GM23338 (cell line): ENCODE data around the gene METTL13. TPM values are rescaled to one million over a fixed set of nuclear protein-coding genes. Genes with fewer than 3 reads are reported as not detected.

Experiments used
- ATAC-seq: fragments of 200-7000 bp; cut with Tn5 transposase; 3 replicates; pipeline ENCODE4 v1.9.1; 2020
- DNase-seq: peaks from one replicate; pipeline ENCODE4 v3.0.0-alpha.2; 2015; ENCODE audit warnings: low spot score
- H2AFZ ChIP-seq: fragments of 200-600 bp; sonication (generic); 2 replicates; pipeline ENCODE4 v1.8.0; 2016; ENCODE audit warnings: antibody characterized with exemption, mild to moderate bottlenecking, moderate library complexity
- H3F3A ChIP-seq: fragments of 200-600 bp; sonication (generic); replicated peaks from 2 replicates; pipeline ENCODE4 v1.8.0; 2017; ENCODE audit warnings: antibody characterized with exemption, mixed run types, low read depth
- H3K27ac ChIP-seq: fragments of 200-600 bp; sonication (generic); 2 replicates; pipeline ENCODE4 v1.6.1; 2016; ENCODE audit warnings: low read depth
- H3K27me3 ChIP-seq: fragments of 200-600 bp; sonication (generic); 2 replicates; pipeline ENCODE4 v1.8.0; 2016; ENCODE audit warnings: mild to moderate bottlenecking, mixed run types, moderate library complexity; ENCODE audit not compliant: insufficient read depth
- H3K36me3 ChIP-seq: fragments of 200-600 bp; sonication (generic); 2 replicates; pipeline ENCODE4 v1.8.0; 2016; ENCODE audit warnings: mild to moderate bottlenecking; ENCODE audit not compliant: insufficient read depth
- H3K4me1 ChIP-seq: fragments of 200-600 bp; sonication (generic); 2 replicates; pipeline ENCODE4 v1.8.0; 2016; ENCODE audit warnings: mild to moderate bottlenecking, moderate library complexity; ENCODE audit not compliant: insufficient read depth
- H3K4me2 ChIP-seq: fragments of 200-600 bp; sonication (generic); 2 replicates; pipeline ENCODE4 v1.7.1; 2017; ENCODE audit warnings: mixed run types
- H3K4me3 ChIP-seq: fragments of 200-600 bp; sonication (generic); 2 replicates; pipeline ENCODE4 v1.6.1; 2016; ENCODE audit warnings: mixed run types
- H3K79me2 ChIP-seq: fragments of 200-600 bp; sonication (generic); replicated peaks from 2 replicates; pipeline ENCODE4 v1.8.0; 2017; ENCODE audit warnings: mild to moderate bottlenecking; ENCODE audit not compliant: insufficient read depth
- H3K9me2 ChIP-seq: fragments of 200-600 bp; sonication (generic); 2 replicates; pipeline ENCODE4 v1.8.0; 2017; ENCODE audit not compliant: insufficient read depth
- H4K20me1 ChIP-seq: fragments of 200-600 bp; sonication (generic); replicated peaks from 2 replicates; pipeline ENCODE4 v1.8.0; 2017; ENCODE audit warnings: mild to moderate bottlenecking; ENCODE audit not compliant: insufficient read depth
- H3K27ac Mint-ChIP-seq: 2 replicates; pipeline ENCODE4 v1.8.0; 2020; ENCODE audit warnings: inconsistent platforms, mild to moderate bottlenecking, moderate library complexity, mixed read lengths
- H3K27me3 Mint-ChIP-seq: 3 replicates; pipeline ENCODE4 v1.8.0; 2022; ENCODE audit warnings: low read depth, mild to moderate bottlenecking, moderate library complexity, mixed read lengths, inconsistent platforms; ENCODE audit not compliant: insufficient read depth, poor library complexity
- H3K36me3 Mint-ChIP-seq: 3 replicates; pipeline ENCODE4 v1.8.0; 2021; ENCODE audit warnings: low read depth, mild to moderate bottlenecking, inconsistent platforms, moderate library complexity, mixed read lengths
- H3K4me1 Mint-ChIP-seq: 3 replicates; pipeline ENCODE4 v1.8.0; 2020; ENCODE audit warnings: mild to moderate bottlenecking, inconsistent platforms, mixed read lengths
- H3K4me3 Mint-ChIP-seq: 3 replicates; pipeline ENCODE4 v1.8.0; 2021; ENCODE audit warnings: moderate library complexity, mild to moderate bottlenecking, inconsistent platforms, mixed read lengths
- H3K9me3 Mint-ChIP-seq: 3 replicates; pipeline ENCODE4 v1.8.0; 2020; ENCODE audit warnings: moderate library complexity, mild to moderate bottlenecking, inconsistent platforms, mixed read lengths
- CREB1 ChIP-seq: fragments of 250-450 bp; sonication (Bioruptor Pico); IDR thresholded peaks from 2 replicates; pipeline ENCODE4 v1.5.0; 2020; ENCODE audit warnings: low read depth, mild to moderate bottlenecking, moderate library complexity
- EZH2 ChIP-seq: fragments of 200-600 bp; sonication (generic); IDR thresholded peaks from one replicate; pipeline ENCODE4 v1.8.0; 2017; ENCODE audit warnings: antibody characterized with exemption, mild to moderate bottlenecking, low read depth; ENCODE audit not compliant: unreplicated experiment
- EZH2phosphoT487 ChIP-seq: fragments of 200-600 bp; sonication (generic); IDR thresholded peaks from one replicate; pipeline ENCODE4 v1.8.1; 2018; ENCODE audit warnings: antibody characterized with exemption; ENCODE audit not compliant: unreplicated experiment
- JUNB ChIP-seq: IDR thresholded peaks from one replicate; pipeline ENCODE4 v1.6.1; 2016; ENCODE audit warnings: antibody characterized with exemption; ENCODE audit not compliant: unreplicated experiment
- NANOG ChIP-seq: IDR thresholded peaks from 2 replicates; pipeline ENCODE4 v1.6.1; 2016; ENCODE audit warnings: antibody characterized with exemption, borderline replicate concordance
- POLR2AphosphoS5 ChIP-seq: IDR thresholded peaks from 2 replicates; pipeline ENCODE4 v1.6.1; 2016; ENCODE audit warnings: antibody characterized with exemption, low read depth
- STAT1 ChIP-seq: IDR thresholded peaks from one replicate; pipeline ENCODE4 v1.6.1; 2016; ENCODE audit warnings: antibody characterized with exemption; ENCODE audit not compliant: unreplicated experiment
- ZNF114 ChIP-seq: fragments of 250-450 bp; sonication (Bioruptor Pico); IDR thresholded peaks from 2 replicates; pipeline ENCODE4 v1.5.0; 2020; ENCODE audit warnings: mild to moderate bottlenecking, moderate library complexity
- ZNF331 ChIP-seq: fragments of 250-450 bp; sonication (Bioruptor Pico); IDR thresholded peaks from 2 replicates; pipeline ENCODE4 v1.5.0; 2020; ENCODE audit warnings: low read depth, mild to moderate bottlenecking, moderate library complexity
- polyA plus RNA-seq: library from polyadenylated mRNA; unstranded; fragments of >200 nt; fragmentation: Nextera tagmentation; extraction: Ambion mirVana; gene quantifications from 2 replicates; pipeline ENCODE4 v1.2.1, GENCODE V29; 2016
- total RNA-seq: library from RNA; depleted of rRNA; stranded (reverse); fragments of >200 nt; shearing (Covaris generic); gene quantifications from 2 replicates; pipeline ENCODE4 v1.2.3, GENCODE V29; 2014
- TF ChIP-seq, protein P1 (sequence below): IDR thresholded peaks from 2 replicates; pipeline ENCODE4 v1.6.1; 2016; ENCODE audit warnings: antibody characterized with exemption
- TF ChIP-seq, protein P2 (sequence below): IDR thresholded peaks from one replicate; pipeline ENCODE4 v1.6.1; 2018; ENCODE audit warnings: antibody characterized with exemption; ENCODE audit not compliant: unreplicated experiment
- TF ChIP-seq, protein P3 (sequence below), 2 experiments: fragments of 200-600 bp in 1 of 2; sonication (generic) in 1 of 2; conservative IDR thresholded peaks; 2 replicates each; pipeline versions ENCODE4 v1.5.1 to v1.6.1; 2016 to 2017; ENCODE audit warnings: antibody characterized with exemption in 2 of 2, low read depth in 2 of 2, mild to moderate bottlenecking in 2 of 2, moderate library complexity in 1 of 2
- TF ChIP-seq, protein P4 (sequence below): fragments of 250-450 bp; sonication (Bioruptor Pico); IDR thresholded peaks from 2 replicates; pipeline ENCODE4 v1.5.0; 2020; ENCODE audit warnings: mild to moderate bottlenecking, moderate library complexity

METTL13 gene
- total and polyA plus RNA-seq, 2 experiments from 2014 or later = 21.0 to 45.4 TPM

DNA sequence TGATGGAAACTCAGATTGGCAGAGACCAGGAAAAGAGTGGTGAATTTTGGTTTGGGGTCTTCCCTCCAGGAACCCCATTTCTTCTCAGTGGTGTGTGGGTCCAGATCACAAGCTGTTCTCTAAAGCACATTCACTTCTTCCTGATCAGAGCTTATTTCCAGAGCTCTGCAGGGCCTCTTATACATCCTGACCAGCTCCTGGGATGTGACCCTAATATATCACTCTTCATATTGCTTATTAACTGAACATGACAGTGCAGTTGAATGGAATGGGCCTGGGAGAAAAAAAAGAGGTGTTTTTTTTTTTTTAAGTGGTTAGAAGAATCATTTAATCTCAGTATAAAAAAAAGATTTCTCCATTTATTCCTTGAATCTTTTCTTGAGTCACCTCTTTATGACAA lies 30.2 kb downstream of the METTL13 start:
- Mint-ChIP-seq H3K36me3 (no peaks in the 10 kb centered on the region), H3K9me3 (no peaks in the 10 kb centered on the region)
- no peaks in the 10 kb centered on the region for H4K20me1 ChIP-seq

More for the DNA sequence above, 30.2 kb downstream of the METTL13 start:
- Mint-ChIP-seq H3K4me1 (peaks cover 19% of the 10 kb centered on the region), H3K4me3 (no peak overlapping the region), H3K27ac (no peak overlapping the region), H3K27me3 (no peaks in the 10 kb centered on the region)
- no peak overlapping the region for H3K4me3 ChIP-seq
- no peak overlapping the region for H3K27ac ChIP-seq
- H3K36me3 ChIP-seq = no peaks in the 10 kb centered on the region
- peaks cover 2% of the 10 kb centered on the region; the same call in 1 of the 2 replicates for H3K4me1 ChIP-seq
- H3K79me2 ChIP-seq = no peaks in the 10 kb centered on the region
- no peak overlapping the region for H2AFZ ChIP-seq
- no peaks in the 10 kb centered on the region for H3F3A ChIP-seq
- H3K9me2 ChIP-seq = peaks cover 4% of the 10 kb centered on the region; the same call in 1 of the 2 replicates
- H3K27me3 ChIP-seq = no peaks in the 10 kb centered on the region
- H3K4me2 ChIP-seq = no peak overlapping the region
- no peak for ATAC-seq
- no peak for TF ChIP-seq EZH2
- no peak for TF ChIP-seq POLR2AphosphoS5
- no peak for TF ChIP-seq EZH2phosphoT487
- no peak for TF ChIP-seq JUNB
- no peak for TF ChIP-seq ZNF331 (CRISPR knock-in tag)
- TF ChIP-seq, protein P1, sequence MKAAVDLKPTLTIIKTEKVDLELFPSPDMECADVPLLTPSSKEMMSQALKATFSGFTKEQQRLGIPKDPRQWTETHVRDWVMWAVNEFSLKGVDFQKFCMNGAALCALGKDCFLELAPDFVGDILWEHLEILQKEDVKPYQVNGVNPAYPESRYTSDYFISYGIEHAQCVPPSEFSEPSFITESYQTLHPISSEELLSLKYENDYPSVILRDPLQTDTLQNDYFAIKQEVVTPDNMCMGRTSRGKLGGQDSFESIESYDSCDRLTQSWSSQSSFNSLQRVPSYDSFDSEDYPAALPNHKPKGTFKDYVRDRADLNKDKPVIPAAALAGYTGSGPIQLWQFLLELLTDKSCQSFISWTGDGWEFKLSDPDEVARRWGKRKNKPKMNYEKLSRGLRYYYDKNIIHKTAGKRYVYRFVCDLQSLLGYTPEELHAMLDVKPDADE = no peak
- TF ChIP-seq, protein P2, sequence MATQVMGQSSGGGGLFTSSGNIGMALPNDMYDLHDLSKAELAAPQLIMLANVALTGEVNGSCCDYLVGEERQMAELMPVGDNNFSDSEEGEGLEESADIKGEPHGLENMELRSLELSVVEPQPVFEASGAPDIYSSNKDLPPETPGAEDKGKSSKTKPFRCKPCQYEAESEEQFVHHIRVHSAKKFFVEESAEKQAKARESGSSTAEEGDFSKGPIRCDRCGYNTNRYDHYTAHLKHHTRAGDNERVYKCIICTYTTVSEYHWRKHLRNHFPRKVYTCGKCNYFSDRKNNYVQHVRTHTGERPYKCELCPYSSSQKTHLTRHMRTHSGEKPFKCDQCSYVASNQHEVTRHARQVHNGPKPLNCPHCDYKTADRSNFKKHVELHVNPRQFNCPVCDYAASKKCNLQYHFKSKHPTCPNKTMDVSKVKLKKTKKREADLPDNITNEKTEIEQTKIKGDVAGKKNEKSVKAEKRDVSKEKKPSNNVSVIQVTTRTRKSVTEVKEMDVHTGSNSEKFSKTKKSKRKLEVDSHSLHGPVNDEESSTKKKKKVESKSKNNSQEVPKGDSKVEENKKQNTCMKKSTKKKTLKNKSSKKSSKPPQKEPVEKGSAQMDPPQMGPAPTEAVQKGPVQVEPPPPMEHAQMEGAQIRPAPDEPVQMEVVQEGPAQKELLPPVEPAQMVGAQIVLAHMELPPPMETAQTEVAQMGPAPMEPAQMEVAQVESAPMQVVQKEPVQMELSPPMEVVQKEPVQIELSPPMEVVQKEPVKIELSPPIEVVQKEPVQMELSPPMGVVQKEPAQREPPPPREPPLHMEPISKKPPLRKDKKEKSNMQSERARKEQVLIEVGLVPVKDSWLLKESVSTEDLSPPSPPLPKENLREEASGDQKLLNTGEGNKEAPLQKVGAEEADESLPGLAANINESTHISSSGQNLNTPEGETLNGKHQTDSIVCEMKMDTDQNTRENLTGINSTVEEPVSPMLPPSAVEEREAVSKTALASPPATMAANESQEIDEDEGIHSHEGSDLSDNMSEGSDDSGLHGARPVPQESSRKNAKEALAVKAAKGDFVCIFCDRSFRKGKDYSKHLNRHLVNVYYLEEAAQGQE = no peak
- TF ChIP-seq STAT1 = no peak
- no peak for TF ChIP-seq NANOG
- TF ChIP-seq, protein P3, sequence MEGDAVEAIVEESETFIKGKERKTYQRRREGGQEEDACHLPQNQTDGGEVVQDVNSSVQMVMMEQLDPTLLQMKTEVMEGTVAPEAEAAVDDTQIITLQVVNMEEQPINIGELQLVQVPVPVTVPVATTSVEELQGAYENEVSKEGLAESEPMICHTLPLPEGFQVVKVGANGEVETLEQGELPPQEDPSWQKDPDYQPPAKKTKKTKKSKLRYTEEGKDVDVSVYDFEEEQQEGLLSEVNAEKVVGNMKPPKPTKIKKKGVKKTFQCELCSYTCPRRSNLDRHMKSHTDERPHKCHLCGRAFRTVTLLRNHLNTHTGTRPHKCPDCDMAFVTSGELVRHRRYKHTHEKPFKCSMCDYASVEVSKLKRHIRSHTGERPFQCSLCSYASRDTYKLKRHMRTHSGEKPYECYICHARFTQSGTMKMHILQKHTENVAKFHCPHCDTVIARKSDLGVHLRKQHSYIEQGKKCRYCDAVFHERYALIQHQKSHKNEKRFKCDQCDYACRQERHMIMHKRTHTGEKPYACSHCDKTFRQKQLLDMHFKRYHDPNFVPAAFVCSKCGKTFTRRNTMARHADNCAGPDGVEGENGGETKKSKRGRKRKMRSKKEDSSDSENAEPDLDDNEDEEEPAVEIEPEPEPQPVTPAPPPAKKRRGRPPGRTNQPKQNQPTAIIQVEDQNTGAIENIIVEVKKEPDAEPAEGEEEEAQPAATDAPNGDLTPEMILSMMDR (conservative IDR thresholded peaks at IDR 0.05; ENCODE audit: low read depth in 2 of 2) = no peak
- no peak for TF ChIP-seq CREB1 (CRISPR knock-in tag)
- TF ChIP-seq, protein P4, sequence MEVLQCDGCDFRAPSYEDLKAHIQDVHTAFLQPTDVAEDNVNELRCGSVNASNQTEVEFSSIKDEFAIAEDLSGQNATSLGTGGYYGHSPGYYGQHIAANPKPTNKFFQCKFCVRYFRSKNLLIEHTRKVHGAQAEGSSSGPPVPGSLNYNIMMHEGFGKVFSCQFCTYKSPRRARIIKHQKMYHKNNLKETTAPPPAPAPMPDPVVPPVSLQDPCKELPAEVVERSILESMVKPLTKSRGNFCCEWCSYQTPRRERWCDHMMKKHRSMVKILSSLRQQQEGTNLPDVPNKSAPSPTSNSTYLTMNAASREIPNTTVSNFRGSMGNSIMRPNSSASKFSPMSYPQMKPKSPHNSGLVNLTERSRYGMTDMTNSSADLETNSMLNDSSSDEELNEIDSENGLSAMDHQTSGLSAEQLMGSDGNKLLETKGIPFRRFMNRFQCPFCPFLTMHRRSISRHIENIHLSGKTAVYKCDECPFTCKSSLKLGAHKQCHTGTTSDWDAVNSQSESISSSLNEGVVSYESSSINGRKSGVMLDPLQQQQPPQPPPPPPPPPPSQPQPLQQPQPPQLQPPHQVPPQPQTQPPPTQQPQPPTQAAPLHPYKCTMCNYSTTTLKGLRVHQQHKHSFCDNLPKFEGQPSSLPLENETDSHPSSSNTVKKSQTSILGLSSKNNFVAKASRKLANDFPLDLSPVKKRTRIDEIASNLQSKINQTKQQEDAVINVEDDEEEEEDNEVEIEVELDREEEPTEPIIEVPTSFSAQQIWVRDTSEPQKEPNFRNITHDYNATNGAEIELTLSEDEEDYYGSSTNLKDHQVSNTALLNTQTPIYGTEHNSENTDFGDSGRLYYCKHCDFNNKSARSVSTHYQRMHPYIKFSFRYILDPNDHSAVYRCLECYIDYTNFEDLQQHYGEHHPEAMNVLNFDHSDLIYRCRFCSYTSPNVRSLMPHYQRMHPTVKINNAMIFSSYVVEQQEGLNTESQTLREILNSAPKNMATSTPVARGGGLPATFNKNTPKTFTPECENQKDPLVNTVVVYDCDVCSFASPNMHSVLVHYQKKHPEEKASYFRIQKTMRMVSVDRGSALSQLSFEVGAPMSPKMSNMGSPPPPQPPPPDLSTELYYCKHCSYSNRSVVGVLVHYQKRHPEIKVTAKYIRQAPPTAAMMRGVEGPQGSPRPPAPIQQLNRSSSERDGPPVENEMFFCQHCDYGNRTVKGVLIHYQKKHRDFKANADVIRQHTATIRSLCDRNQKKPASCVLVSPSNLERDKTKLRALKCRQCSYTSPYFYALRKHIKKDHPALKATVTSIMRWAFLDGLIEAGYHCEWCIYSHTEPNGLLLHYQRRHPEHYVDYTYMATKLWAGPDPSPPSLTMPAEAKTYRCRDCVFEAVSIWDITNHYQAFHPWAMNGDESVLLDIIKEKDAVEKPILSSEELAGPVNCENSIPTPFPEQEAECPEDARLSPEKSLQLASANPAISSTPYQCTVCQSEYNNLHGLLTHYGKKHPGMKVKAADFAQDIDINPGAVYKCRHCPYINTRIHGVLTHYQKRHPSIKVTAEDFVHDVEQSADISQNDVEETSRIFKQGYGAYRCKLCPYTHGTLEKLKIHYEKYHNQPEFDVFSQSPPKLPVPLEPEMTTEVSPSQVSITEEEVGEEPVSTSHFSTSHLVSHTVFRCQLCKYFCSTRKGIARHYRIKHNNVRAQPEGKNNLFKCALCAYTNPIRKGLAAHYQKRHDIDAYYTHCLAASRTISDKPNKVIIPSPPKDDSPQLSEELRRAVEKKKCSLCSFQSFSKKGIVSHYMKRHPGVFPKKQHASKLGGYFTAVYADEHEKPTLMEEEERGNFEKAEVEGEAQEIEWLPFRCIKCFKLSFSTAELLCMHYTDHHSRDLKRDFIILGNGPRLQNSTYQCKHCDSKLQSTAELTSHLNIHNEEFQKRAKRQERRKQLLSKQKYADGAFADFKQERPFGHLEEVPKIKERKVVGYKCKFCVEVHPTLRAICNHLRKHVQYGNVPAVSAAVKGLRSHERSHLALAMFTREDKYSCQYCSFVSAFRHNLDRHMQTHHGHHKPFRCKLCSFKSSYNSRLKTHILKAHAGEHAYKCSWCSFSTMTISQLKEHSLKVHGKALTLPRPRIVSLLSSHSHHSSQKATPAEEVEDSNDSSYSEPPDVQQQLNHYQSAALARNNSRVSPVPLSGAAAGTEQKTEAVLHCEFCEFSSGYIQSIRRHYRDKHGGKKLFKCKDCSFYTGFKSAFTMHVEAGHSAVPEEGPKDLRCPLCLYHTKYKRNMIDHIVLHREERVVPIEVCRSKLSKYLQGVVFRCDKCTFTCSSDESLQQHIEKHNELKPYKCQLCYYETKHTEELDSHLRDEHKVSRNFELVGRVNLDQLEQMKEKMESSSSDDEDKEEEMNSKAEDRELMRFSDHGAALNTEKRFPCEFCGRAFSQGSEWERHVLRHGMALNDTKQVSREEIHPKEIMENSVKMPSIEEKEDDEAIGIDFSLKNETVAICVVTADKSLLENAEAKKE (CRISPR knock-in tag) = no peak
- TF ChIP-seq ZNF114 = no peak
- DNase-seq = no peak
